ENCODE data around the gene ODF2L. TPM values are rescaled to one million over a fixed set of nuclear protein-coding genes. Genes with fewer than 3 reads are reported as not detected.

ODF2L gene
- total and polyA plus RNA-seq, 2 of the 13 experiments (the other 11 are each of a cell fraction or from before 2014, with no cell fraction given): 0.07 TPM; not detected in 1

- no peak for TF ChIP-seq ZNF761 (CRISPR knock-in tag; conservative IDR thresholded peaks at IDR 0.05)
- TF ChIP-seq PLRG1 (conservative IDR thresholded peaks at IDR 0.05): no peak
Observed at GRCh38 chr1:86429835-86430234, 33.7 kb upstream of the ODF2L start (continued).

- H3K27ac ChIP-seq (ENCODE audit: extremely low read length, insufficient read depth, low read length): no peak overlapping the region
- DNase-seq (ENCODE audit: low spot score) (no peak), FAIRE-seq (no peak), ATAC-seq (no peak)
- H2AFZ ChIP-seq (ENCODE audit: low read length): no peak overlapping the region
- intact Hi-C loops (cut with micrococcal nuclease; ENCODE audit: unreplicated experiment) (loop anchor here (2.0 kb wide), 1 partner anchor 74 kb away; no protein-coding TSS in a partner anchor), in situ Hi-C loops (cut with HindIII; ENCODE audit: extremely low pct_ligation_motif_present, low pct_unique_long_range_greater_than_20kb) (no loop called here)
- no peak overlapping the region for H3K9ac ChIP-seq (ENCODE audit: insufficient read depth, low read depth, low read length)
- H3K9me3 ChIP-seq (ENCODE audit: low read length): no peaks in the 10 kb centered on the region
- H4K20me1 ChIP-seq (ENCODE audit: insufficient read depth, low read length): no peaks in the 10 kb centered on the region
- BruUV-seq (replicated peaks): no TSS peak
- H3K27me3 ChIP-seq (ENCODE audit: control insufficient read depth in 1 of 2, insufficient read depth in 2 of 2, low read length in 2 of 2): no peaks in the 10 kb centered on the region; a peak in 1 of 5 replicates
- CTCF ChIA-PET (ENCODE audit: low intra/inter-chr PET ratio, low total read pairs): no interaction called here
- no peaks in the 10 kb centered on the region for H3K36me3 ChIP-seq (replicated peaks in 1 of 2; ENCODE audit: control insufficient read depth in 1 of 2, insufficient read depth in 2 of 2, low read length in 2 of 2)
- H3K4me1 ChIP-seq (ENCODE audit: insufficient read depth, low read length): no peaks in the 10 kb centered on the region
- no peak overlapping the region for H3K4me3 ChIP-seq (replicated peaks in 1 of 3; ENCODE audit: insufficient read depth in 1 of 3, low read depth in 2 of 3, low read length in 3 of 3)
- WGBS (ENCODE audit: low lambda C conversion rate): 45% methylated on average over 7 of the region's 7 CpGs
- H3K79me2 ChIP-seq (ENCODE audit: insufficient read depth, low read length): no peaks in the 10 kb centered on the region
- H3K4me2 ChIP-seq (ENCODE audit: low read depth, low read length): no peak overlapping the region
- POLR2A ChIA-PET: no interaction called here
- TF ChIP-seq TBX2 (CRISPR knock-in tag; IDR thresholded peaks at IDR 0.05; ENCODE audit: borderline replicate concordance) (no peak), CC2D1A (CRISPR knock-in tag; IDR thresholded peaks at IDR 0.05) (no peak), BCLAF1 (IDR thresholded peaks at IDR 0.05) (no peak), ZNF549 (CRISPR knock-in tag; IDR thresholded peaks at IDR 0.05) (no peak), SNAI1 (CRISPR knock-in tag; IDR thresholded peaks at IDR 0.05; ENCODE audit: borderline replicate concordance) (no peak), FOXO1 (CRISPR knock-in tag; IDR thresholded peaks at IDR 0.05) (no peak), KDM5B (CRISPR knock-in tag; IDR thresholded peaks at IDR 0.05; ENCODE audit: borderline replicate concordance) (no peak), ATF1 (CRISPR knock-in tag; IDR thresholded peaks at IDR 0.05) (no peak), KMT2B (CRISPR knock-in tag; IDR thresholded peaks at IDR 0.05) (no peak)
Observed at GRCh38 chr1:86429122-86429725, 33.1 kb upstream of the ODF2L start.

Measured in HepG2 (cell line).